GM12878 (cell line): ENCODE data around the gene EXD3. TPM values are rescaled to one million over a fixed set of nuclear protein-coding genes. Genes with fewer than 3 reads are reported as not detected.

Source experiments
- ATAC-seq: fragments of 200-7000 bp; cut with Tn5 transposase; 3 replicates; pipeline ENCODE4 v1.9.1; 2020; ENCODE audit warnings: mild to moderate bottlenecking, moderate library complexity
- BruUV-seq: library from RNA; stranded (reverse); fragments of 400-500 nt; replicated peaks from 2 replicates; lab custom pipeline; 2021; lab: Mats Ljungman, UMichigan
- CTCF ChIA-PET: fragments of 300-600 bp; sonication (Branson Sonifier 250); formaldehyde crosslinking; extraction: SDS; loops from one replicate; lab custom pipeline; 2021; ENCODE audit warnings: inconsistent platforms; lab: Yijun Ruan, JAX
- POLR2A ChIA-PET: fragments of 350-600 bp; formaldehyde crosslinking; extraction: SDS; loops from one replicate; lab custom pipeline; 2021; ENCODE audit warnings: inconsistent platforms; lab: Charles Lee
- RAD21 ChIA-PET: fragments of 300-600 bp; sonication (Branson Sonifier 250); formaldehyde crosslinking; loops from one replicate; lab custom pipeline; 2023; ENCODE audit warnings: antibody characterized with exemption; ENCODE audit not compliant: unreplicated experiment; lab: Charles Lee
- SMC1A ChIA-PET: fragments of 300-600 bp; sonication (Branson Sonifier 250); formaldehyde crosslinking; loops from one replicate; lab custom pipeline; 2023; ENCODE audit not compliant: unreplicated experiment, uncharacterized antibody; lab: Charles Lee
- DNase-seq: peaks from one replicate; pipeline ENCODE4 v3.0.0-alpha.2; 2011; ENCODE audit warnings: low read depth, low spot score
- FAIRE-seq: peaks from 3 replicates; lab custom pipeline; 2011; peaks lifted over from hg19 to GRCh38; lab: Jason Lieb, UNC
- H2AFZ ChIP-seq: 2 replicates; pipeline ENCODE4 v1.6.0; 2011; ENCODE audit warnings: low read depth, low read length, control low read depth; ENCODE audit not compliant: control insufficient read depth
- H3K27ac ChIP-seq: 2 replicates; pipeline ENCODE4 v1.5.1; 2011; ENCODE audit warnings: control low read depth; ENCODE audit not compliant: control insufficient read depth, insufficient read depth
- H3K27me3 ChIP-seq, 2 experiments: replicated peaks in 1 of 2; 2 replicates each; pipeline versions ENCODE4 v1.6.0 to v1.6.1; 2011; ENCODE audit warnings: low read length in 1 of 2; ENCODE audit not compliant: control insufficient read depth in 2 of 2, insufficient read depth in 2 of 2
- H3K36me3 ChIP-seq, 2 experiments: 2 replicates each; pipeline ENCODE4 v1.5.1; 2011; ENCODE audit warnings: low read length in 1 of 2; ENCODE audit not compliant: control insufficient read depth in 2 of 2, insufficient read depth in 2 of 2
- H3K4me1 ChIP-seq: 2 replicates; pipeline ENCODE4 v1.6.1; 2011; ENCODE audit warnings: mild to moderate bottlenecking, low read length, moderate library complexity, mixed read lengths; ENCODE audit not compliant: control insufficient read depth, insufficient read depth
- H3K4me2 ChIP-seq: 2 replicates; pipeline ENCODE4 v1.6.0; 2011; ENCODE audit warnings: control low read depth; ENCODE audit not compliant: control insufficient read depth, insufficient read depth
- H3K4me3 ChIP-seq: fragments of 200-600 bp; sonication (generic); 2 replicates; pipeline ENCODE4 v1.5.1; 2016
- H3K79me2 ChIP-seq: 2 replicates; pipeline ENCODE4 v1.6.0; 2011; ENCODE audit warnings: low read length; ENCODE audit not compliant: control insufficient read depth, insufficient read depth
- H3K9ac ChIP-seq: 2 replicates; pipeline ENCODE4 v1.8.0; 2011; ENCODE audit warnings: low read length, control low read depth, mixed read lengths; ENCODE audit not compliant: control insufficient read depth, insufficient read depth
- H3K9me3 ChIP-seq: replicated peaks from 3 replicates; pipeline ENCODE4 v1.5.1; 2011; ENCODE audit warnings: mild to moderate bottlenecking, low read length; ENCODE audit not compliant: control insufficient read depth, insufficient read depth
- H4K20me1 ChIP-seq: 2 replicates; pipeline ENCODE4 v1.6.0; 2011; ENCODE audit not compliant: control insufficient read depth, insufficient read depth
- BACH1 ChIP-seq: fragments of 450-650 bp; IDR thresholded peaks from 2 replicates; pipeline ENCODE4 v1.6.1; 2017; ENCODE audit warnings: mild to moderate bottlenecking, borderline replicate concordance
- BHLHE40 ChIP-seq, 2 experiments: fragments of 450-650 bp in 1 of 2; IDR thresholded peaks; 2 replicates each; pipeline ENCODE4 v1.6.1; 2011 to 2017; ENCODE audit warnings: low read depth in 2 of 2, borderline replicate concordance in 1 of 2, improper control_type of control experiment in 1 of 2, low read length in 1 of 2, mild to moderate bottlenecking in 1 of 2
- CBFB ChIP-seq: IDR thresholded peaks from 2 replicates; pipeline ENCODE4 v1.6.1; 2016; ENCODE audit warnings: antibody characterized with exemption, low read depth
- CTCF ChIP-seq, 3 experiments: IDR thresholded peaks in 2 of 3; conservative IDR thresholded peaks in 1 of 3; 2 replicates each; pipeline ENCODE4 v1.5.1; 2011; ENCODE audit warnings: low read depth in 3 of 3, low read length in 3 of 3, mild to moderate bottlenecking in 3 of 3, control low read depth in 2 of 3, moderate library complexity in 2 of 3, inconsistent platforms in 1 of 3, mixed read lengths in 1 of 3; ENCODE audit not compliant: control insufficient read depth in 2 of 3, insufficient read depth in 1 of 3; ENCODE audit errors: extremely low read depth in 1 of 3
- DPF2 ChIP-seq: fragments of 450-650 bp; IDR thresholded peaks from 2 replicates; pipeline ENCODE4 v1.6.1; 2017; ENCODE audit warnings: mild to moderate bottlenecking
- GATAD2B ChIP-seq: fragments of 450-650 bp; conservative IDR thresholded peaks from 2 replicates; pipeline ENCODE4 v1.6.1; 2017; ENCODE audit warnings: low read depth, mild to moderate bottlenecking, moderate library complexity
- IKZF1 ChIP-seq: fragments of 450-650 bp; conservative IDR thresholded peaks from 2 replicates; pipeline ENCODE4 v1.6.1; 2017; ENCODE audit warnings: antibody characterized with exemption, mild to moderate bottlenecking
- RFX5 ChIP-seq: IDR thresholded peaks from 2 replicates; pipeline ENCODE4 v1.6.1; 2011; ENCODE audit warnings: low read depth, low read length, improper control_type of control experiment
- RUNX3 ChIP-seq: IDR thresholded peaks from 2 replicates; pipeline ENCODE4 v1.6.1; 2012; ENCODE audit warnings: low read length, inconsistent platforms
- SMC3 ChIP-seq: IDR thresholded peaks from 2 replicates; pipeline ENCODE4 v1.6.1; 2011; ENCODE audit warnings: low read length, improper control_type of control experiment, borderline replicate concordance
- YY1 ChIP-seq: IDR thresholded peaks from 2 replicates; pipeline ENCODE4 v1.6.1; 2011; ENCODE audit warnings: low read depth, mild to moderate bottlenecking, low read length
- WGBS: methylation state at CpG from one replicate; pipeline ENCODE4 v1.1.6; 2016; ENCODE audit warnings: low lambda C conversion rate; ENCODE audit not compliant: insufficient replicate concordance, insufficient coverage; ENCODE audit errors: missing lambda C conversion rate; 5-methylcytosine and 5-hydroxymethylcytosine counted together
- in situ Hi-C: fragments of 300-500 bp; cut with MboI; formaldehyde crosslinking; loops from 9 replicates; pipeline ENCODE4 v1.14.3; 2018; ENCODE audit warnings: mixed read lengths
- intact Hi-C: fragments of 100-400 bp; cut with micrococcal nuclease; formaldehyde crosslinking; loops from one replicate; pipeline ENCODE4 v1.14.2; 2022; ENCODE audit not compliant: unreplicated experiment
- polyA plus RNA-seq, 11 experiments: library from polyadenylated mRNA; depleted of rRNA in 4 of 11; unstranded in 6 of 11; stranded (reverse) in 5 of 11; fragments of >200 nt; fragmentation: Nextera tagmentation in 4 of 11; fragmentation: Illumina TruSeq in 1 of 11; extraction: Ambion mirVana in 4 of 11; extraction: Trizol in 1 of 11; gene quantifications; 1 replicate in 1 of 11; 2 replicates in 10 of 11; pipeline versions ENCODE4 v1.2.1 to v1.2.3, GENCODE V29; 2011 to 2016; ENCODE audit warnings: inconsistent platforms in 2 of 11, missing spikeins in 2 of 11, low read depth in 1 of 11
- total RNA-seq, 4 experiments: library from RNA; depleted of rRNA in 3 of 4; stranded (reverse); fragments of >200 nt in 3 of 4; fragmentation: Illumina TruSeq in 1 of 4; extraction: Trizol in 1 of 4; gene quantifications; 2 replicates each; pipeline versions ENCODE4 v1.2.1 to v1.2.3, GENCODE V29; 2013 to 2021

Gene EXD3
- total and polyA plus RNA-seq, 10 of the 15 experiments (the other 5 are each of a cell fraction or from before 2014, with no cell fraction given), result 0.21 to 7.1 (median 3.6) TPM

DNA sequence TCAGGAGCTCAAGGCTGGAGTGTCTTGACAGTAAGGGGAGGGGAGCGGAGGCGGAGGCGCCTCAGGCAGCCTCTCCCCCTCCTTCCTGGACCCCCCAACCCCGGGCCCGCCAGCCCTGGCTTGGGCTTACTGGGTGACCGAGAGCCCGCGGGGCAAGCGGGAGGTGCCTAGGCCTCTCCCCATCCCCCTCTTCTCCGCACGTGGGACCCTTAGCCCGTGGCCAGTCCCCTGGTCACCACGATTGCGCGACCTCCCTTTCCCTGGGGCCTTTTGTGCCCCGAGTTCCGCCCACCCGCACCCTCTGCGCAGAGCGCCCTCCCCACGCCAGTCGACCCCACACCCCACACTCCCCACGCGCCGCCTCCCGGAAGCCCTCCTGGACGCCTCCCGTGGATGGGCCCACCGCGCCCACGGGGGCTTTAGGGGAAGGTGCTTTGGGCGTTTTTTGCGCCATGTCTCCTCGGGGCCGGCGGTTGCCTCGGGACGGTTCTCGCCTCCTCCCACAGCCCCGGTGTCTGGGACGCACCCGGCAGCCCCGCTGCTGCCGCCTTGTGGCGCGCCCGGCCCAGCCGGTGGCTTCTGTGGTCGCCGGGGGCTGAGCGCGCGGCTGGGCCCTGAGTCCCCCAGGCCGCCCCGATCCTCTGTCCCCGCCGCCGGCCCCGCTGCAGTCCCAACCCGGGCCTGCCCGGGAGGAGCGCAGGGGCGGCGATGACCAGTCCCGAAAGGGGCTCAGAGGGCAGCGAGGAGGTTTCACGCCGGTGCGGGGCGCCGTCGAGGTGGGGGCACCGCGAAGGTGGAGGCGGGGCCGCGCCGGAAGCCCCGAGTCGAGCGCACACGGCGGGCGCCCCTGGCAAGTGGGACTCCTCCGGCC, 142.3 kb downstream of the EXD3 start:
- Histone ChIP-seq H3K27ac (no peak overlapping the region), H4K20me1 (no peaks in the 10 kb centered on the region), H3K4me3 (no peak overlapping the region), H3K4me1 (peaks cover 25% of the 10 kb centered on the region), H3K36me3 (no peaks in the 10 kb centered on the region; a peak in 3 of 4 replicates), H3K4me2 (peak overlapping the region; percentile 44), H3K27me3 (no peaks in the 10 kb centered on the region), H3K79me2 (peaks cover 19% of the 10 kb centered on the region), H2AFZ (no peak overlapping the region), H3K9ac (no peak overlapping the region), H3K9me3 (no peaks in the 10 kb centered on the region)
- ChIA-PET CTCF (interaction anchor here (1.0 to 1.4 kb wide), 2 partner anchors 26 to 40 kb away, joined by 3 to 4 read pairs; partner anchors contain the start of gene TUBB4B), POLR2A (interaction anchor here (0.7 to 1.0 kb wide), 3 partner anchors 26 to 124 kb away, joined by 3 to 4 read pairs (median 3); partner anchors contain the start of gene TUBB4B), RAD21 (interaction anchor here (1.0 kb wide), 1 partner anchor 42 kb away, joined by 3 read pairs; no protein-coding TSS in a partner anchor), SMC1A (no interaction called here)
- TF ChIP-seq IKZF1 (0 out of 2 replicates have a peak, but pooled peaks have one; percentile 38), CBFB (no peak), GATAD2B (peak; percentile 63; the same call in 1 of the 2 replicates), YY1 (0 out of 2 replicates have a peak, but pooled peaks have one; percentile 20), BHLHE40 (IDR thresholded peaks at IDR 0.05; ENCODE audit: borderline replicate concordance in 1 of 2, low read depth in 2 of 2, low read length in 1 of 2) (0 out of 4 replicates have a peak, but pooled peaks of 1 of the 2 experiments have one; percentile 20), RUNX3 (peak; percentile 44; the same call in 1 of the 2 replicates), DPF2 (peak; percentile 45; the same call in 1 of the 2 replicates), BACH1 (0 out of 2 replicates have a peak, but pooled peaks have one; percentile 12), RFX5 (no peak), CTCF (IDR thresholded peaks at IDR 0.05 in 2 of 3, conservative IDR thresholded peaks at IDR 0.05 in 1 of 3; ENCODE audit: control insufficient read depth in 2 of 3, extremely low read depth in 1 of 3, insufficient read depth in 1 of 3, low read depth in 3 of 3, low read length in 3 of 3) (peak; percentile 15 to 52 (median 46); a peak in 3 of 6 replicates), SMC3 (peak; percentile 26; the same call in 1 of the 2 replicates)
- in situ Hi-C loops (no loop called here), intact Hi-C loops (no loop called here)
- DNase-seq (no peak), FAIRE-seq (no peak), ATAC-seq (peak; percentile 34)
- BruUV-seq, result no TSS peak
- 80% methylated on average over 76 of the region's 85 CpGs for WGBS
